Lower leg skin (tissue), 3 donors: ENCODE measurements around the gene AP5B1.
"Not testable (repeated sequence)": the region's sequence is repeated elsewhere in the genome, so short reads cannot be mapped to it uniquely, and the experiment has no call there.

Source experiments
- CTCF ChIP-seq, 3 donors: fragments of 450-650 bp; IDR thresholded peaks; one replicate each; pipeline ENCODE4 v1.5.1; 2016; ENCODE audit warnings: antibody characterized with exemption in 3 of 3, mild to moderate bottlenecking in 3 of 3, moderate library complexity in 2 of 3
- POLR2A ChIP-seq, 2 donors: fragments of 450-650 bp; IDR thresholded peaks; one replicate each; pipeline ENCODE4 v1.6.1; 2016 to 2017; ENCODE audit warnings: antibody characterized with exemption in 2 of 2, mild to moderate bottlenecking in 1 of 2, moderate library complexity in 1 of 2

- TF ChIP-seq CTCF, POLR2A (IDR thresholded peaks at IDR 0.05): not testable (repeated sequence)
Observed at GRCh38 chr11:65762169-65762568, 18.6 kb downstream of the AP5B1 start.
